Neural progenitor cell (in vitro differentiated cells): ENCODE measurements around the gene SCMH1. TPM values are rescaled to one million over a fixed set of nuclear protein-coding genes. Genes with fewer than 3 reads are reported as not detected.

Source experiments
- DNase-seq: peaks from one replicate; pipeline ENCODE4 v3.0.0-alpha.2; 2016; ENCODE audit warnings: low spot score
- H2AFZ ChIP-seq: fragments of 200-600 bp; sonication (generic); replicated peaks from 2 replicates; pipeline ENCODE4 v1.6.1; 2016; ENCODE audit warnings: antibody characterized with exemption
- H3F3A ChIP-seq: fragments of 200-600 bp; sonication (generic); 2 replicates; pipeline ENCODE4 v1.6.1; 2016; ENCODE audit warnings: antibody characterized with exemption, low read depth
- H3K27ac ChIP-seq: fragments of 200-600 bp; sonication (generic); 2 replicates; pipeline ENCODE4 v1.5.1; 2016; ENCODE audit warnings: mild to moderate bottlenecking
- H3K27me3 ChIP-seq: fragments of 200-600 bp; sonication (generic); 2 replicates; pipeline ENCODE4 v1.6.1; 2016; ENCODE audit warnings: mild to moderate bottlenecking, moderate library complexity
- H3K36me3 ChIP-seq: fragments of 200-600 bp; sonication (generic); 2 replicates; pipeline ENCODE4 v1.5.1; 2016
- H3K4me1 ChIP-seq: fragments of 200-600 bp; sonication (generic); 2 replicates; pipeline ENCODE4 v1.6.1; 2016; ENCODE audit warnings: mixed run types
- H3K4me2 ChIP-seq: fragments of 200-600 bp; sonication (generic); 2 replicates; pipeline ENCODE4 v1.6.1; 2016
- H3K4me3 ChIP-seq: fragments of 200-600 bp; sonication (generic); 2 replicates; pipeline ENCODE4 v1.5.1; 2016
- H3K79me2 ChIP-seq: fragments of 200-600 bp; sonication (generic); 2 replicates; pipeline ENCODE4 v1.6.1; 2016; ENCODE audit warnings: low read depth
- H3K9ac ChIP-seq: fragments of 200-600 bp; sonication (generic); 2 replicates; pipeline ENCODE4 v1.6.1; 2016
- H3K9me3 ChIP-seq: fragments of 200-600 bp; sonication (generic); 2 replicates; pipeline ENCODE4 v1.5.1; 2016; ENCODE audit warnings: low read depth
- H4K20me1 ChIP-seq: fragments of 200-600 bp; sonication (generic); 2 replicates; pipeline ENCODE4 v1.6.1; 2016; ENCODE audit warnings: low read depth
- H3K27ac Mint-ChIP-seq: 3 replicates; pipeline ENCODE4 v1.8.0; 2021; ENCODE audit warnings: mixed read lengths
- H3K27me3 Mint-ChIP-seq: 2 replicates; pipeline ENCODE4 v1.8.0; 2022; ENCODE audit warnings: low read depth, mild to moderate bottlenecking, inconsistent platforms, moderate library complexity, mixed read lengths; ENCODE audit not compliant: insufficient read depth
- H3K36me3 Mint-ChIP-seq: 3 replicates; pipeline ENCODE4 v1.8.0; 2021; ENCODE audit warnings: mixed read lengths
- H3K4me1 Mint-ChIP-seq: 3 replicates; pipeline ENCODE4 v1.8.0; 2021; ENCODE audit warnings: mixed read lengths
- H3K4me3 Mint-ChIP-seq: 3 replicates; pipeline ENCODE4 v1.8.0; 2021; ENCODE audit warnings: mild to moderate bottlenecking, moderate library complexity, mixed read lengths
- H3K9me3 Mint-ChIP-seq: 3 replicates; pipeline ENCODE4 v1.8.0; 2020; ENCODE audit warnings: mixed read lengths
- EZH2 ChIP-seq: fragments of 200-600 bp; sonication (generic); IDR thresholded peaks from 2 replicates; pipeline ENCODE4 v1.6.1; 2017; ENCODE audit warnings: antibody characterized with exemption, mild to moderate bottlenecking, moderate library complexity
- EZH2phosphoT487 ChIP-seq: fragments of 200-600 bp; sonication (generic); IDR thresholded peaks from 2 replicates; pipeline ENCODE4 v1.6.1; 2017; ENCODE audit warnings: antibody characterized with exemption
- total RNA-seq: library from RNA; depleted of rRNA; stranded (reverse); fragments of >200 nt; gene quantifications from 2 replicates; pipeline ENCODE4 v1.2.3, GENCODE V29; 2015; ENCODE audit warnings: low replicate concordance
- TF ChIP-seq, protein P1 (sequence below): fragments of 200-600 bp; sonication (generic); IDR thresholded peaks from 2 replicates; pipeline ENCODE4 v1.5.1; 2017; ENCODE audit warnings: antibody characterized with exemption, mild to moderate bottlenecking

The SCMH1 gene
- total RNA-seq, 1 donor from 2014 or later = 16.1 TPM

DNA sequence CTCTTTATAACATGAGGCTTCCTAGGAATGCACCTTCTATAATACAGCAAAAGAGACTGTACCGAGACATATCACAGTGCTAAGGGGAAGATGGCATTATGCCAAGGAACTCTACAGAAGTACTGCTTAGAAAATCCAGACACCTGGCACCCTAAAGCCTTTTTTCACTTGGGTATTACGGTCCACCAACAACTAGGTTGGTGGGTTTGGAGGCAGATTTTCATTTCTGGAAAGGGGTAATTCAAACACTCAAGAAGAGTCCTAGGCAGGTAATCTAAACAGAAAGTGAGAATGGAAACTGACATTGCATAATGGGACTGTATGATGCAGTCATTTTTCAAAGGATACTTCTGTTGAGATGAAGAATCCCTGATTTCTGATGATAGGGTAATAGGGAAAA is 19.6 kb downstream of the SCMH1 start:
- H3K9ac ChIP-seq = no peak overlapping the region
- H3K4me3 ChIP-seq = no peak overlapping the region
- H3K9me3 ChIP-seq = peaks cover 4% of the 10 kb centered on the region
- no peaks in the 10 kb centered on the region for H3K36me3 ChIP-seq
- DNase-seq = no peak
- H3K4me1 ChIP-seq = peaks cover 8% of the 10 kb centered on the region
- TF ChIP-seq EZH2phosphoT487 (no peak), EZH2 (no peak)
- TF ChIP-seq, protein P1, sequence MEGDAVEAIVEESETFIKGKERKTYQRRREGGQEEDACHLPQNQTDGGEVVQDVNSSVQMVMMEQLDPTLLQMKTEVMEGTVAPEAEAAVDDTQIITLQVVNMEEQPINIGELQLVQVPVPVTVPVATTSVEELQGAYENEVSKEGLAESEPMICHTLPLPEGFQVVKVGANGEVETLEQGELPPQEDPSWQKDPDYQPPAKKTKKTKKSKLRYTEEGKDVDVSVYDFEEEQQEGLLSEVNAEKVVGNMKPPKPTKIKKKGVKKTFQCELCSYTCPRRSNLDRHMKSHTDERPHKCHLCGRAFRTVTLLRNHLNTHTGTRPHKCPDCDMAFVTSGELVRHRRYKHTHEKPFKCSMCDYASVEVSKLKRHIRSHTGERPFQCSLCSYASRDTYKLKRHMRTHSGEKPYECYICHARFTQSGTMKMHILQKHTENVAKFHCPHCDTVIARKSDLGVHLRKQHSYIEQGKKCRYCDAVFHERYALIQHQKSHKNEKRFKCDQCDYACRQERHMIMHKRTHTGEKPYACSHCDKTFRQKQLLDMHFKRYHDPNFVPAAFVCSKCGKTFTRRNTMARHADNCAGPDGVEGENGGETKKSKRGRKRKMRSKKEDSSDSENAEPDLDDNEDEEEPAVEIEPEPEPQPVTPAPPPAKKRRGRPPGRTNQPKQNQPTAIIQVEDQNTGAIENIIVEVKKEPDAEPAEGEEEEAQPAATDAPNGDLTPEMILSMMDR = no peak
- H3K27me3 ChIP-seq = no peaks in the 10 kb centered on the region
- Mint-ChIP-seq H3K4me3 (no peak overlapping the region), H3K27ac (no peak overlapping the region), H3K36me3 (peaks cover 31% of the 10 kb centered on the region), H3K9me3 (peaks cover 12% of the 10 kb centered on the region), H3K4me1 (peaks cover 6% of the 10 kb centered on the region), H3K27me3 (no peaks in the 10 kb centered on the region)
- H3K4me2 ChIP-seq = no peak overlapping the region
- H4K20me1 ChIP-seq = peaks cover 8% of the 10 kb centered on the region
- H3K27ac ChIP-seq = no peak overlapping the region
- H2AFZ ChIP-seq = no peak overlapping the region
- peaks cover 24% of the 10 kb centered on the region for H3K79me2 ChIP-seq
- H3F3A ChIP-seq = no peaks in the 10 kb centered on the region

DNA sequence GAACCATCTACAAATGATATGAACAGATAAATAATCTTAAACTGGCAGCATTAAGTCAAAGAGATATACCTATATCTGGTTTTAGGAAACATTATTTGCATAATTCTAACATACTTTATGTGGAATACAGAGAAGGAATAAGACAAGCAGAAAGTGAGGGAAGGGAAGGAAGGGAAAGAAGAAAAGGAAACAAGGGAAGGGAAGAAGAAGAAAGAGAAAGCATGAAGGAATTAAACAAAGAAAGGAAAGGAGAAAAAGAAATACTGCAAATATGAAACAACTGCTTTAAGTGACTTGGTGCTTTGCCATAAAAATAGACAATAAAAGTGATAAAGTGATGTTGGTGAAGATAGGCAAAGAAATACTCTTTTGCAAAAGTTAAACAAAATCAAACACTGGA is 20.1 kb downstream of the SCMH1 start:
- no peak overlapping the region for H2AFZ ChIP-seq
- no peak overlapping the region for H3K27ac ChIP-seq
- H3K9ac ChIP-seq = no peak overlapping the region
- no peaks in the 10 kb centered on the region for H3K27me3 ChIP-seq
- Mint-ChIP-seq H3K9me3 (peaks cover 12% of the 10 kb centered on the region), H3K27me3 (no peaks in the 10 kb centered on the region), H3K27ac (no peak overlapping the region), H3K4me3 (no peak overlapping the region), H3K4me1 (peaks cover 4% of the 10 kb centered on the region), H3K36me3 (peaks cover 30% of the 10 kb centered on the region)
- peaks cover 4% of the 10 kb centered on the region for H3K9me3 ChIP-seq
- H3K4me2 ChIP-seq = no peak overlapping the region
- no peak for DNase-seq
- no peaks in the 10 kb centered on the region for H3K36me3 ChIP-seq
- H3K4me3 ChIP-seq = no peak overlapping the region
- H4K20me1 ChIP-seq = peaks cover 3% of the 10 kb centered on the region
- peaks cover 19% of the 10 kb centered on the region for H3K79me2 ChIP-seq
- peaks cover 4% of the 10 kb centered on the region for H3K4me1 ChIP-seq
- no peaks in the 10 kb centered on the region for H3F3A ChIP-seq
- TF ChIP-seq EZH2 = no peak
- TF ChIP-seq, protein P1 = no peak
- TF ChIP-seq EZH2phosphoT487 = no peak

DNA sequence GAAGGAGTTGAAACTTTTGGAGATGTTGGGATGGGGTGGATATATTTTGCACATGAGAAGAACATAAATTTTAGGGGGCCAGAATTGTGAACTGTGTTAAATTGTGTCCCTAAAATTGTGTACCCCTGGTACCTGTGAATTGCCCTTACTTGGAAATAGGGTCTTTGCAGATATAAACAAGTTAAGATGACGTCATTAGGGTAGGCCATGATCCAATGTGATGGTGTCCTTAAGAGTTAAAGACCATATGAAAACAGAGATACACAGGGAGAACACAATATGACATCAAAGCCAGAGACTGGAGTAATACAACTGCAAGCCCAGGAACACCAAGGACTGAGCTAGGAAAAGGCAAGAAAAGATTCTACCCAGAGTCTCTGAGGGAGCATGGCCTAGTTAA is 24.0 kb downstream of the SCMH1 start:
- no peak for DNase-seq
- Histone ChIP-seq H3K27ac (no peak overlapping the region), H3F3A (no peaks in the 10 kb centered on the region), H4K20me1 (peaks cover 5% of the 10 kb centered on the region), H3K79me2 (peaks cover 22% of the 10 kb centered on the region), H3K9me3 (peaks cover 4% of the 10 kb centered on the region), H3K4me3 (no peak overlapping the region), H3K9ac (no peak overlapping the region), H3K4me1 (no peaks in the 10 kb centered on the region), H3K4me2 (no peak overlapping the region), H3K27me3 (no peaks in the 10 kb centered on the region), H3K36me3 (no peaks in the 10 kb centered on the region), H2AFZ (no peak overlapping the region)
- TF ChIP-seq, protein P1 = no peak
- TF ChIP-seq EZH2 (no peak), EZH2phosphoT487 (no peak)
- Mint-ChIP-seq H3K36me3 (peaks cover 30% of the 10 kb centered on the region), H3K4me3 (no peak overlapping the region), H3K27ac (no peak overlapping the region), H3K4me1 (no peaks in the 10 kb centered on the region), H3K27me3 (no peaks in the 10 kb centered on the region), H3K9me3 (peaks cover 12% of the 10 kb centered on the region)
